ENCODE measurements around the gene PBX3. TPM values are rescaled to one million over a fixed set of nuclear protein-coding genes. Genes with fewer than 3 reads are reported as not detected.

Gene PBX3
- total RNA-seq, 4 donors from 2014 or later, result 14.1 to 31.1 (median 21.6) TPM

DNA sequence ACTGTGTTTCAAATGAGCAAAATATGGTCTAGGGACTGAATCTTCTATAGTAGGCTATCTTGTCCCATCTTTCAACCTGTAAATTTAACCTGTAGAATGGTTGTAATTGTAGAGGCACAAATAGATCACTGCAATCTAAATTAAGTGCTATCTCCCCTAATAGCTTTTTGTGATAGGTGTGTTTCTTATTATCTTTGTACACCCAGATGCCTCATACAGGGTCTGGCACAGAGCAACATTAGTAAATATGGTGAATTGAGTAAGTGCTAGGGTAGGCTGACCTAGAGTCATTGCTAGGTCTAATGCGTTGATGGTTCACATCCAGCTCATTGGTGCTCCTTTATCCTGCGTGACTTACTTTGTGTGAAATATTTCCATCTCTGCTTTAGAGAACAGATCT, 100.6 kb downstream of the PBX3 start:
- 99 to 100% methylated on average over 2 of the region's 2 CpGs for WGBS, 2 donors
- DNase-seq (ENCODE audit: low spot score in 2 of 2), result no peak
- no peak for TF ChIP-seq POLR2A (IDR thresholded peaks at IDR 0.05)
- TF ChIP-seq, protein P1, sequence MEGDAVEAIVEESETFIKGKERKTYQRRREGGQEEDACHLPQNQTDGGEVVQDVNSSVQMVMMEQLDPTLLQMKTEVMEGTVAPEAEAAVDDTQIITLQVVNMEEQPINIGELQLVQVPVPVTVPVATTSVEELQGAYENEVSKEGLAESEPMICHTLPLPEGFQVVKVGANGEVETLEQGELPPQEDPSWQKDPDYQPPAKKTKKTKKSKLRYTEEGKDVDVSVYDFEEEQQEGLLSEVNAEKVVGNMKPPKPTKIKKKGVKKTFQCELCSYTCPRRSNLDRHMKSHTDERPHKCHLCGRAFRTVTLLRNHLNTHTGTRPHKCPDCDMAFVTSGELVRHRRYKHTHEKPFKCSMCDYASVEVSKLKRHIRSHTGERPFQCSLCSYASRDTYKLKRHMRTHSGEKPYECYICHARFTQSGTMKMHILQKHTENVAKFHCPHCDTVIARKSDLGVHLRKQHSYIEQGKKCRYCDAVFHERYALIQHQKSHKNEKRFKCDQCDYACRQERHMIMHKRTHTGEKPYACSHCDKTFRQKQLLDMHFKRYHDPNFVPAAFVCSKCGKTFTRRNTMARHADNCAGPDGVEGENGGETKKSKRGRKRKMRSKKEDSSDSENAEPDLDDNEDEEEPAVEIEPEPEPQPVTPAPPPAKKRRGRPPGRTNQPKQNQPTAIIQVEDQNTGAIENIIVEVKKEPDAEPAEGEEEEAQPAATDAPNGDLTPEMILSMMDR (IDR thresholded peaks at IDR 0.05), result no peak
- intact Hi-C loops (cut with DNase I; ENCODE audit: low total_unique reads), result no loop called here
- no peak overlapping the region for H3K4me3 ChIP-seq (ENCODE audit: low read depth, poor library complexity, severe bottlenecking)

DNA sequence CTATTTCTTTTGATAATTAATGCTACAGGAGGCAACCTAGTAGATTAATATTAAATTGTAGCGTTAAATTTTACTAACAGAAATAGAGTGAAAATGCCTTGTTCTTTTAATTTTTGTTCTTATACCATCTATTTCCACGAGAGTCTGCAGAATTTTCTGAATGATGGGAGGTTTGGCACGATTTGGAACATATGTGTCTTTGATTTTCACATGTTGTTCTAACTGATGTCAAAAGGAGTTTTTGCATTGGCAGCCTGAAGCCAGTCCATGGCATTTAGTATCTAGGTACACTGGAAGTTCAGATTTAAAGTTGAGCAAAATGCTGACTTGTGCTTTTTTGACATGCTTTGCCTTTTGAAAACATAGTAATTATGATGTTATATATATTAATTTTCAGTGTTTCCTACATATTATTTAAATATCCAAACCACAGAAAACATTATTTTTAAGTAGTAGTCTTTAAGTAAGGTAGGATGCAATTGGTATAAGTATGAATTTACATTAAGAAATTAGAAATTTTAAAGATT, 103.0 kb downstream of the PBX3 start:
- TF ChIP-seq, protein P1 (IDR thresholded peaks at IDR 0.05), result no peak
- TF ChIP-seq POLR2A (IDR thresholded peaks at IDR 0.05), result no peak
- 76 to 77% methylated on average over 3 of the region's 3 CpGs for WGBS, 2 donors
- intact Hi-C loops (cut with DNase I; ENCODE audit: low total_unique reads), result no loop called here
- no peak for DNase-seq (ENCODE audit: low spot score in 2 of 2)
- H3K4me3 ChIP-seq (ENCODE audit: low read depth, poor library complexity, severe bottlenecking), result no peak overlapping the region

DNA sequence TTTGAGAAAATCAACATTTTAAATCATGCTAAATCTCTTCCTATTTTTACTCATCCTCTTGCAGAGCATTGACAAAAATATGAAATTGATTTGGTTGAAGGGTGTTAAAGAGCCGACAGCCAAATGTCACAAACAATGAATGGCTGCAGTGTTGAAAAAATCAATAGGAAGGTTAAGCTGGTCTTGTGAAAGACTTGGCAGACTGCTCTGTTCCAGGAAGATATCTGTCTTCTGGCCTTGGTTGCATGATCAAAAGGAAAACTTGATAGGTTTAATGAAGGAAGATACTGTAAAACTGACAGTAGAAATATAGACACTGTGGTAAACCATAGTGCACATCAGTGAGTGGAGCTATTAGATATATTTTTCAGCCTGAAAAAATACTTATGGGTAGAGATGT, 103.6 kb downstream of the PBX3 start:
- intact Hi-C loops (cut with DNase I; ENCODE audit: low total_unique reads), result no loop called here
- H3K4me3 ChIP-seq (ENCODE audit: low read depth, poor library complexity, severe bottlenecking), result no peak overlapping the region
- WGBS, 2 donors, result 25 to 29% methylated on average over 1 of the region's 1 CpG
- TF ChIP-seq POLR2A (IDR thresholded peaks at IDR 0.05), result no peak
- TF ChIP-seq, protein P1 (IDR thresholded peaks at IDR 0.05), result no peak
- no peak for DNase-seq (ENCODE audit: low spot score in 2 of 2)

DNA sequence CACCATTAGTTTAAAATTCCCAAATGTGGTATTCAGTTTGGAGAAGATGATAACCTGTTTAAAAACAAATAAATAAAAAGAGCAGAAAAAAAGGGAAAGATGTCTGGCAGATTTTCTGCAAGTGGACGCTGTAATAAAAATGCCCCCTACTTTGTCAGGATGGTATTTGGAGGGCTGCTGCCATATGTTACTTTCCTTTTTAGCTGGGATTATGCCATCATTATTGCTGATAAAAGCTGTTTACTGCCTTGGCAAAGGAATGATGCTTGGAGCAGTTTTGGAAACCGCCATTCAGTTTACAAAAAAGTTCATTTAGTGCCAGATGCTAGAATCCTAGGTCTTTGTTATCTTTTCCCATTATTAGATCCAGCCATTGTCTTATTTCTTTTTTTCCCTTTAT, 104.8 kb downstream of the PBX3 start:
- WGBS, 2 donors, result 53 to 57% methylated on average over 2 of the region's 2 CpGs
- H3K4me3 ChIP-seq (ENCODE audit: low read depth, poor library complexity, severe bottlenecking), result no peak overlapping the region
- no peak for DNase-seq (ENCODE audit: low spot score in 2 of 2)
- intact Hi-C loops (cut with DNase I; ENCODE audit: low total_unique reads), result no loop called here
- no peak for TF ChIP-seq POLR2A (IDR thresholded peaks at IDR 0.05)
- TF ChIP-seq, protein P1 (IDR thresholded peaks at IDR 0.05), result no peak

DNA sequence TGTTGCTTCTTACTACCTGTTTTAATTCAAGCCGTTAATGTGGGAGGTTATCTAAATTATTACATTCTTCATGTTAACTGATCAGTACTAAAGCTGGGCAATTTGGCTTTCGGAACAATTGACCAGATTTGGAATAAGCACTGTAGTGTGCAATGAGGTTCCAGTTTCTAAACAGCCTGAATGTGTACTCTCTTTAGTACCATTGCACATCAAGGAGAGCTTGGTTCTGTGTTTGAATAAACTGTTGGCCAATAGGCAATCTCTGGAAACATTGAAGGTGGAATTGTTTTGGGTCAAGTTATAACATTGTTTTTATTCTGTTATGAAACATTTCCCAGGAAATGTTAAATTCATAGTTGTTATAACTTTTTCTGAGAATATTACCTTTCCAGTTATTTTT, 105.2 kb downstream of the PBX3 start:
- intact Hi-C loops (cut with DNase I; ENCODE audit: low total_unique reads), result no loop called here
- H3K4me3 ChIP-seq (ENCODE audit: low read depth, poor library complexity, severe bottlenecking), result no peak overlapping the region
- TF ChIP-seq, protein P1 (IDR thresholded peaks at IDR 0.05), result no peak
- TF ChIP-seq POLR2A (IDR thresholded peaks at IDR 0.05), result no peak
- WGBS, 2 donors, result 80 to 82% methylated on average over 2 of the region's 2 CpGs
- DNase-seq (ENCODE audit: low spot score in 2 of 2), result no peak

DNA sequence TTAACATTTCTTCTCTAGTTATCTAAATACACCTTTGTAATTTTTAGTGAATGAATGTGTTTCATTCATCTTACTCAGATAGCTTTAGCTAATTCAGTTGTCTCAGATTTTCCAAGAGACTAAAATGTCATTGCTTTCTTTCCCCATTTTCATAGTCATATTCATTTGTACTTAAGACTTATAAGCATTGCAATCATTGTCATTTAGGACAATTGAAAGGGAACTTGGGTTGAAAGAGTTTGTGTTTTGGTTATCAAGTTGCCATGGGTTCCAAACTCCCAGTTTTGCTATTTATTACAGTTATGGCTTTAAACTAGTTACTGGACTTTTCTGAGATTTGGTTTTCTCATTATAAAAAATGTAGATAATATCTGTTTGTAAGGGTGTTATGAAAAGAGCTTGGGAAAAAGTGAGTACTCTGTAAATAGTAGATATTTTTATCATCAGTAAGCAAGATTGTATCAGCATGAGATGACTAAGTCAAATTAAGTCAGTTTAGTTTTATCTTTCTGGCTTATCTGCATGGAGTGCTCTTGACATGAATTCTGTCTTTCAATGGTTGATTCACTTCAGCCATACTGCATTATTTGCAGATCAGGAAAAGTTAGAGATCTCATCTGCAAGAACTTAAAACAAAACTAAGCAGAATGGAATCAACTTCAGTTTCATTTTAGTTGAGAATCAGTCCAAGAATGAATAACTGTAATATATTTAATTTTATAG, 107.5 kb downstream of the PBX3 start:
- no peak overlapping the region for H3K4me3 ChIP-seq (ENCODE audit: low read depth, poor library complexity, severe bottlenecking)
- no peak for TF ChIP-seq POLR2A (IDR thresholded peaks at IDR 0.05)
- TF ChIP-seq, protein P1 (IDR thresholded peaks at IDR 0.05), result no peak
- DNase-seq (ENCODE audit: low spot score in 2 of 2), result no peak
- intact Hi-C loops (cut with DNase I; ENCODE audit: low total_unique reads), result no loop called here

Data from lower leg skin (tissue), 4 donors.